H1 (cell line): ENCODE measurements around the gene DDX3Y. TPM values are rescaled to one million over a fixed set of nuclear protein-coding genes. Genes with fewer than 3 reads are reported as not detected.
A peak's percentile ranks its signal among the peaks of the same experiment; 100 is the strongest.

Source experiments
- CTCF ChIA-PET: fragments of 300-600 bp; sonication (Branson Sonifier 250); formaldehyde crosslinking; loops from one replicate; lab custom pipeline; 2021; ENCODE audit not compliant: partially characterized antibody; lab: Charles Lee
- POLR2A ChIA-PET: fragments of 300-600 bp; sonication (Branson Sonifier 250); formaldehyde crosslinking; loops from one replicate; lab custom pipeline; 2021; ENCODE audit warnings: inconsistent platforms; ENCODE audit not compliant: partially characterized antibody; lab: Charles Lee
- DNase-seq, 2 experiments: peaks; one replicate each; pipeline versions ENCODE4 v3.0.0 to v3.0.0-alpha.2; 2010 to 2022; ENCODE audit warnings: low spot score in 2 of 2, low read depth in 1 of 2, mixed read lengths in 1 of 2
- FAIRE-seq: peaks from 2 replicates; lab custom pipeline; 2011; peaks lifted over from hg19 to GRCh38; lab: Jason Lieb, UNC
- H2AFZ ChIP-seq: 2 replicates; pipeline ENCODE4 v1.8.1; 2012; ENCODE audit warnings: low read length, inconsistent platforms
- H2AK5ac ChIP-seq: 2 replicates; pipeline ENCODE4 v1.6.1; 2013; ENCODE audit warnings: low read depth, low read length
- H2BK120ac ChIP-seq: replicated peaks from 2 replicates; pipeline ENCODE3; 2013; ENCODE audit warnings: low read depth, low read length, inconsistent platforms
- H2BK12ac ChIP-seq: 2 replicates; pipeline ENCODE4 v1.6.1; 2013; ENCODE audit warnings: low read depth, low read length
- H2BK15ac ChIP-seq: 2 replicates; pipeline ENCODE4 v1.6.1; 2013; ENCODE audit warnings: low read length
- H2BK20ac ChIP-seq: 2 replicates; pipeline ENCODE4 v1.6.1; 2013; ENCODE audit warnings: low read length
- H2BK5ac ChIP-seq: 2 replicates; pipeline ENCODE4 v1.6.1; 2013; ENCODE audit warnings: low read depth, low read length
- H3K14ac ChIP-seq: 2 replicates; pipeline ENCODE4 v1.6.1; 2013; ENCODE audit warnings: inconsistent platforms; ENCODE audit not compliant: insufficient read length
- H3K18ac ChIP-seq: 2 replicates; pipeline ENCODE4 v1.6.1; 2013; ENCODE audit warnings: low read length; ENCODE audit errors: extremely low read depth
- H3K23ac ChIP-seq: 2 replicates; pipeline ENCODE4 v1.6.1; 2013; ENCODE audit warnings: inconsistent platforms; ENCODE audit not compliant: insufficient read length
- H3K23me2 ChIP-seq: 2 replicates; pipeline ENCODE4 v1.6.1; 2013; ENCODE audit warnings: low read depth, low read length
- H3K27ac ChIP-seq: 2 replicates; pipeline ENCODE4 v1.6.1; 2011; ENCODE audit warnings: low read depth, low read length, inconsistent platforms
- H3K27me3 ChIP-seq, 4 experiments: replicated peaks in 1 of 4; 1 replicate in 1 of 4; 2 replicates in 3 of 4; pipeline versions ENCODE4 v1.6.1 to v1.8.1; 2011 to 2013; ENCODE audit warnings: low read length in 3 of 4, mild to moderate bottlenecking in 3 of 4, inconsistent platforms in 2 of 4, mixed read lengths in 2 of 4, moderate library complexity in 1 of 4; ENCODE audit not compliant: control insufficient read depth in 3 of 4, insufficient read depth in 3 of 4; ENCODE audit errors: extremely low read depth in 1 of 4
- H3K36me3 ChIP-seq, 4 experiments: 2 replicates each; pipeline versions ENCODE4 v1.6.1 to v1.8.1; 2011 to 2013; ENCODE audit warnings: mild to moderate bottlenecking in 4 of 4, low read length in 3 of 4, moderate library complexity in 2 of 4, control low read depth in 1 of 4, inconsistent platforms in 1 of 4; ENCODE audit not compliant: insufficient read depth in 4 of 4, control insufficient read depth in 2 of 4
- H3K4ac ChIP-seq: replicated peaks from 2 replicates; pipeline ENCODE3; 2013; ENCODE audit warnings: low read length, low read depth, mixed read lengths, inconsistent platforms; ENCODE audit not compliant: insufficient read length
- H3K4me1 ChIP-seq, 4 experiments: replicated peaks in 1 of 4; 1 replicate in 1 of 4; 2 replicates in 3 of 4; pipeline versions ENCODE4 v1.6.1 to v1.8.1; 2011 to 2013; ENCODE audit warnings: low read length in 3 of 4, inconsistent platforms in 2 of 4, mixed read lengths in 1 of 4; ENCODE audit not compliant: insufficient read depth in 4 of 4, control insufficient read depth in 3 of 4
- H3K4me2 ChIP-seq, 2 experiments: 2 replicates each; pipeline versions ENCODE4 v1.6.1 to v1.8.1; 2011 to 2013; ENCODE audit warnings: low read depth in 2 of 2, low read length in 2 of 2, control low read depth in 1 of 2, inconsistent platforms in 1 of 2, mild to moderate bottlenecking in 1 of 2; ENCODE audit not compliant: insufficient read depth in 1 of 2
- H3K4me3 ChIP-seq, 4 experiments: fragments of 200-600, 300-600 bp in 1 of 4; sonication (generic), shearing (Covaris generic), sonication (Bioruptor Twin) in 1 of 4; 2 replicates each; pipeline versions ENCODE4 v1.5.1 to v1.8.1; 2011 to 2016; ENCODE audit warnings: low read length in 4 of 4, low read depth in 3 of 4, control low read depth in 2 of 4, inconsistent platforms in 2 of 4, mild to moderate bottlenecking in 2 of 4, mixed read lengths in 1 of 4, moderate library complexity in 1 of 4; ENCODE audit not compliant: insufficient read depth in 2 of 4; ENCODE audit errors: extremely low read depth in 1 of 4
- H3K56ac ChIP-seq: replicated peaks from 2 replicates; pipeline ENCODE3; 2013; ENCODE audit warnings: low read depth, mild to moderate bottlenecking, mixed read lengths, low read length, inconsistent platforms; ENCODE audit not compliant: insufficient read length
- H3K79me1 ChIP-seq: 2 replicates; pipeline ENCODE4 v1.6.1; 2013; ENCODE audit warnings: low read depth, low read length, control low read depth
- H3K79me2 ChIP-seq, 2 experiments: 2 replicates each; pipeline versions ENCODE4 v1.6.1 to v1.8.1; 2012 to 2013; ENCODE audit warnings: low read length in 2 of 2, mild to moderate bottlenecking in 2 of 2, inconsistent platforms in 1 of 2; ENCODE audit not compliant: insufficient read depth in 2 of 2, control insufficient read depth in 1 of 2
- H3K9ac ChIP-seq, 4 experiments: replicated peaks in 1 of 4; 1 replicate in 1 of 4; 2 replicates in 3 of 4; pipeline versions ENCODE4 v1.6.1 to v1.8.1; 2011 to 2013; ENCODE audit warnings: low read depth in 3 of 4, low read length in 3 of 4, control low read depth in 2 of 4, mild to moderate bottlenecking in 2 of 4, moderate library complexity in 2 of 4, inconsistent platforms in 1 of 4; ENCODE audit errors: extremely low read depth in 1 of 4
- H3K9me3 ChIP-seq, 2 experiments: 2 replicates each; pipeline versions ENCODE4 v1.6.1 to v1.8.1; 2012 to 2013; ENCODE audit warnings: mild to moderate bottlenecking in 2 of 2, moderate library complexity in 2 of 2, control low read depth in 1 of 2, inconsistent platforms in 1 of 2, low read depth in 1 of 2, low read length in 1 of 2, mixed read lengths in 1 of 2; ENCODE audit not compliant: insufficient read depth in 2 of 2
- H4K20me1 ChIP-seq, 2 experiments: replicated peaks in 1 of 2; 2 replicates each; pipeline versions ENCODE3 to v1.8.1; 2011 to 2013; ENCODE audit warnings: inconsistent platforms in 2 of 2, low read length in 2 of 2, mild to moderate bottlenecking in 1 of 2; ENCODE audit not compliant: insufficient read depth in 2 of 2, control insufficient read depth in 1 of 2
- H4K5ac ChIP-seq: 2 replicates; pipeline ENCODE4 v1.6.1; 2013; ENCODE audit warnings: low read length, low read depth, mixed read lengths, inconsistent platforms; ENCODE audit not compliant: insufficient read length
- H4K8ac ChIP-seq: 2 replicates; pipeline ENCODE4 v1.8.0; 2013; ENCODE audit warnings: mild to moderate bottlenecking, moderate library complexity, low read length, inconsistent platforms; ENCODE audit not compliant: insufficient read depth; ENCODE audit errors: extremely low read depth
- H4K91ac ChIP-seq: replicated peaks from 2 replicates; pipeline ENCODE3; 2013; ENCODE audit warnings: low read length, mixed read lengths, inconsistent platforms; ENCODE audit not compliant: insufficient read length
- BACH1 ChIP-seq: IDR thresholded peaks from 2 replicates; pipeline ENCODE4 v1.6.1; 2012; ENCODE audit warnings: low read length, improper control_type of control experiment
- CHD1 ChIP-seq: IDR thresholded peaks from 2 replicates; pipeline ENCODE4 v1.6.1; 2012; ENCODE audit warnings: low read depth, low read length, improper control_type of control experiment
- JUN ChIP-seq: IDR thresholded peaks from 2 replicates; pipeline ENCODE4 v1.6.1; 2011; ENCODE audit warnings: low read depth, mild to moderate bottlenecking, improper control_type of control experiment, low read length
- KDM1A ChIP-seq: fragments of 200-600, 300-600 bp; sonication (generic); IDR thresholded peaks from 2 replicates; pipeline ENCODE4 v1.7.1; 2016; ENCODE audit warnings: mild to moderate bottlenecking, low read length, borderline replicate concordance
- MAFK ChIP-seq: IDR thresholded peaks from 2 replicates; pipeline ENCODE4 v1.6.1; 2012; ENCODE audit warnings: low read depth, mild to moderate bottlenecking, improper control_type of control experiment, low read length
- NANOG ChIP-seq: IDR thresholded peaks from 2 replicates; pipeline ENCODE4 v1.6.1; 2011; ENCODE audit warnings: low read length, low read depth, mild to moderate bottlenecking, inconsistent platforms; ENCODE audit not compliant: insufficient read depth, poor library complexity, severe bottlenecking
- POLR2A ChIP-seq, 2 experiments: IDR thresholded peaks; 1 replicate in 1 of 2; 2 replicates in 1 of 2; pipeline ENCODE4 v1.6.1; 2011; ENCODE audit warnings: low read depth in 2 of 2, low read length in 2 of 2, mild to moderate bottlenecking in 2 of 2; ENCODE audit errors: control extremely low read depth in 1 of 2
- RXRA ChIP-seq: IDR thresholded peaks from 2 replicates; pipeline ENCODE4 v1.6.1; 2011; ENCODE audit warnings: low read depth, mild to moderate bottlenecking, low read length, moderate library complexity; ENCODE audit not compliant: insufficient read depth
- SIN3A ChIP-seq, 2 experiments: IDR thresholded peaks in 1 of 2; conservative IDR thresholded peaks in 1 of 2; 2 replicates each; pipeline ENCODE4 v1.6.1; 2011 to 2012; ENCODE audit warnings: low read length in 2 of 2, improper control_type of control experiment in 1 of 2, low read depth in 1 of 2, mild to moderate bottlenecking in 1 of 2
- SP2 ChIP-seq: IDR thresholded peaks from 2 replicates; pipeline ENCODE4 v1.6.1; 2012; ENCODE audit warnings: mild to moderate bottlenecking, low read length, inconsistent platforms
- SP4 ChIP-seq: IDR thresholded peaks from 2 replicates; pipeline ENCODE4 v1.6.1; 2012; ENCODE audit warnings: low read length, inconsistent platforms
- TAF1 ChIP-seq: IDR thresholded peaks from 2 replicates; pipeline ENCODE4 v1.6.1; 2011; ENCODE audit warnings: mild to moderate bottlenecking, low read depth, low read length
- YY1 ChIP-seq: IDR thresholded peaks from 2 replicates; pipeline ENCODE4 v1.6.1; 2011; ENCODE audit warnings: low read depth, mild to moderate bottlenecking, low read length
- ZNF274 ChIP-seq: IDR thresholded peaks from 2 replicates; pipeline ENCODE4 v1.7.0; 2012; ENCODE audit warnings: low read length, borderline replicate concordance; ENCODE audit errors: extremely low read depth
- WGBS, 2 experiments: shearing (Covaris generic) in 1 of 2; methylation state at CpG; one replicate each; pipeline versions ENCODE4 v1.1.6 to v1.1.7; 2013 to 2015; ENCODE audit warnings: low lambda C conversion rate in 2 of 2, mixed read lengths in 2 of 2, inconsistent platforms in 1 of 2, low coverage in 1 of 2, missing lambda C conversion rate in 1 of 2; ENCODE audit not compliant: insufficient replicate concordance in 2 of 2, insufficient coverage in 1 of 2, insufficient read length in 1 of 2; ENCODE audit errors: extremely low coverage in 1 of 2, missing lambda C conversion rate in 1 of 2; 5-methylcytosine and 5-hydroxymethylcytosine counted together
- polyA plus RNA-seq, 7 experiments: library from polyadenylated mRNA; depleted of rRNA in 3 of 7; stranded (reverse) in 5 of 7; unstranded in 2 of 7; fragments of >200 nt in 5 of 7; fragments of 200-250 nt in 2 of 7; gene quantifications; 1 replicate in 5 of 7; 2 replicates in 1 of 7; 4 replicates in 1 of 7; pipeline versions ENCODE4 v1.2.1 to v1.2.3, GENCODE V29; 2011 to 2013; ENCODE audit warnings: missing spikeins in 2 of 7, mixed read lengths in 2 of 7
- total RNA-seq: library from RNA; stranded (reverse); fragmentation: NEBNext Ultra II Directional; extraction: Animal tissue kit (Norgen Biotek cat#: 25700); gene quantifications from 2 replicates; pipeline ENCODE4 v1.2.1, GENCODE V29; 2021

DDX3Y gene
- total and polyA plus RNA-seq, 2 of the 8 experiments (the other 6 are each of a cell fraction or from before 2014, with no cell fraction given) = 24.5 to 118 TPM

DNA sequence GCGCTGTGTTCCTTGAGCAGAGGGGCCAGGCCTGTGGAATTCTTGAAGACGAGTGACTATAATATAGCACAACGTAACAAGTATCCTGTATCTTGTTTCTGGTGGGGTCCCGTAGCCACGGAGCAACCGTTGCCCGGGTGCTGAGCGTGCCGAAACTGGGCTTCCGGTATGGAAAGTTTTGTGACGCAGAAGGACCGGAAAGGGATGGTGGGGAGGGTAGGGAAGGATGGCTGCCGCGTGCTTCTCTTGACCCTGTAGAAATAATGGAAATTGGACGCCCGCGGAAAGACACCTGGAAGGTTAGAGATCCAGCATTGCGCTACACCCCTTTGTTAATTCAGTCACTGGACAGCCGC lies 827 bp downstream of the DDX3Y start:
- Histone ChIP-seq H3K36me3 (peaks cover 0 to 8% (median 0%) of the 10 kb centered on the region in 4 experiments; a peak in 2 of 8 replicates), H2AK5ac (no peak overlapping the region), H3K14ac (no peak overlapping the region), H3K9ac (peak overlapping the region; percentile 59 to 99 (median 95)), H3K9me3 (no peaks in the 10 kb centered on the region), H2BK12ac (no peak overlapping the region), H3K23ac (no peak overlapping the region), H3K23me2 (no peaks in the 10 kb centered on the region; the same call in 1 of the 2 replicates), H3K56ac (no peak overlapping the region), H3K4me1 (no peaks in the 10 kb centered on the region; a peak in 1 of 7 replicates), H3K27ac (peak overlapping the region; percentile 92), H4K20me1 (peaks cover 3 to 5% of the 10 kb centered on the region in 2 experiments), H3K27me3 (no peaks in the 10 kb centered on the region), H2BK20ac (no peak overlapping the region), H4K5ac (peak overlapping the region; percentile 60), H2AFZ (no peak overlapping the region), H3K18ac (no peak overlapping the region), H4K8ac (no peak overlapping the region; the same call in 1 of the 2 replicates), H2BK5ac (peak overlapping the region; percentile 76; the same call in 1 of the 2 replicates), H2BK120ac (no peak overlapping the region), H4K91ac (peak overlapping the region; percentile 81), H3K4me2 (peak overlapping the region; percentile 62 to 94), H2BK15ac (no peak overlapping the region), H3K79me2 (peaks cover 32 to 59% of the 10 kb centered on the region in 2 experiments), H3K4me3 (peak overlapping the region; percentile 89 to 100 (median 91)), H3K79me1 (no peaks in the 10 kb centered on the region), H3K4ac (no peak overlapping the region)
- DNase-seq = peak in 1 of 2 experiments; percentile 53
- CTCF ChIA-PET = no interaction called here
- FAIRE-seq = no peak
- POLR2A ChIA-PET = interaction anchor here (1.1 kb wide), 1 partner anchor 14 kb away, joined by 3 read pairs; no protein-coding TSS in a partner anchor
- WGBS, 2 experiments = 2% methylated on average over 19 of the region's 19 CpGs; no CpG with 5 or more reads in 1 of the 2 experiments
- TF ChIP-seq TAF1 (0 out of 2 replicates have a peak, but pooled peaks have one; percentile 43), SP2 (no peak), RXRA (no peak), MAFK (no peak), SP4 (no peak), NANOG (no peak), ZNF274 (no peak), SIN3A (conservative IDR thresholded peaks at IDR 0.05 in 1 of 2, IDR thresholded peaks at IDR 0.05 in 1 of 2; ENCODE audit: low read depth in 1 of 2, low read length in 2 of 2) (no peak), CHD1 (no peak), KDM1A (no peak), JUN (no peak), YY1 (peak; percentile 35; the same call in 1 of the 2 replicates), BACH1 (no peak), POLR2A (IDR thresholded peaks at IDR 0.05; ENCODE audit: control extremely low read depth in 1 of 2, low read depth in 2 of 2, low read length in 2 of 2) (peak in 1 of 2 experiments; percentile 53; a peak in 2 of 3 replicates)
